Neural crest cell (in vitro differentiated cells): ENCODE data around the gene PAK5. TPM values are rescaled to one million over a fixed set of nuclear protein-coding genes. Genes with fewer than 3 reads are reported as not detected.
A peak's percentile ranks its signal among the peaks of the same experiment; 100 is the strongest.

ENCODE experiments used
- DNase-seq: peaks from one replicate; pipeline ENCODE4 v3.0.0; 2021; ENCODE audit warnings: low read depth, mixed read lengths, low spot score
- H3K27ac Mint-ChIP-seq: one replicate; pipeline ENCODE4 v1.8.0; 2021; ENCODE audit warnings: mild to moderate bottlenecking, mixed read lengths; ENCODE audit not compliant: unreplicated experiment
- H3K27me3 Mint-ChIP-seq: 2 replicates; pipeline ENCODE4 v1.8.0; 2021; ENCODE audit warnings: low read depth, mild to moderate bottlenecking, mixed read lengths
- H3K36me3 Mint-ChIP-seq: 2 replicates; pipeline ENCODE4 v1.8.0; 2021; ENCODE audit warnings: low read depth, mild to moderate bottlenecking, mixed read lengths
- H3K4me1 Mint-ChIP-seq: 2 replicates; pipeline ENCODE4 v1.8.0; 2021; ENCODE audit warnings: mixed read lengths
- H3K4me3 Mint-ChIP-seq: one replicate; pipeline ENCODE4 v1.8.0; 2021; ENCODE audit warnings: mild to moderate bottlenecking, mixed read lengths
- H3K9me3 Mint-ChIP-seq: 2 replicates; pipeline ENCODE4 v1.8.0; 2021; ENCODE audit warnings: mixed read lengths
- total RNA-seq: library from RNA; stranded (reverse); gene quantifications from 2 replicates; pipeline ENCODE4 v1.2.1, GENCODE V29; 2021
- TF ChIP-seq, protein P1 (sequence below): fragments of 200-600 bp; sonication (generic); conservative IDR thresholded peaks from 2 replicates; pipeline ENCODE4 v1.5.0; 2021; ENCODE audit warnings: antibody characterized with exemption, mild to moderate bottlenecking

Gene PAK5
- total RNA-seq, 1 donor from 2014 or later: 1.8 TPM

DNA sequence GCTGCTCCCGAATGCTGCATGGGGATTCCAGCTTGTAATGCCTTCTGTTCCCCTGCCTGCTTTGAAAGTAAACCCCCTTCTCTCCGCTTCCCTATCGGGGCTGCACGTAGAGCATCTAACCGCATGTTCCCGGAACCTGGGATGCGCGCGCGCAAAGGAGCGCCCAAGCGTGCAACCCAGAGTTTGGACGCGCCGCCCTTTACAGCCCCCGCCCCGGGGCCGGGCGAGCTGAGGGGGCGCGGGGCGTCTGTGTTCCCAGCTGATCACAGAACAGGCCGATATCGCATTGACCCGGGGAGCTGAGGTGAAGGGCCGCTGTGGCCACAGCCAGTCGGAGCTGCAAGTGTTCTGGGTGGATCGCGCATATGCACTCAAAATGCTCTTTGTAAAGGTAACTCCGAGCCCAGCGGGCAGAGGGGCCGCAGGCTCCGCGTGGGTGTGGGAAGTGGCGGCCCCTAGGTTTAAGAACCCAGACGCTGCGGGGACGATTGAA lies 323.1 kb downstream of the PAK5 start:
- H3K4me3 Mint-ChIP-seq: peak overlapping the region; percentile 84
- DNase-seq: no peak
- H3K27me3 Mint-ChIP-seq: peaks cover 86% of the 10 kb centered on the region
- H3K9me3 Mint-ChIP-seq: no peaks in the 10 kb centered on the region
- TF ChIP-seq, protein P1, sequence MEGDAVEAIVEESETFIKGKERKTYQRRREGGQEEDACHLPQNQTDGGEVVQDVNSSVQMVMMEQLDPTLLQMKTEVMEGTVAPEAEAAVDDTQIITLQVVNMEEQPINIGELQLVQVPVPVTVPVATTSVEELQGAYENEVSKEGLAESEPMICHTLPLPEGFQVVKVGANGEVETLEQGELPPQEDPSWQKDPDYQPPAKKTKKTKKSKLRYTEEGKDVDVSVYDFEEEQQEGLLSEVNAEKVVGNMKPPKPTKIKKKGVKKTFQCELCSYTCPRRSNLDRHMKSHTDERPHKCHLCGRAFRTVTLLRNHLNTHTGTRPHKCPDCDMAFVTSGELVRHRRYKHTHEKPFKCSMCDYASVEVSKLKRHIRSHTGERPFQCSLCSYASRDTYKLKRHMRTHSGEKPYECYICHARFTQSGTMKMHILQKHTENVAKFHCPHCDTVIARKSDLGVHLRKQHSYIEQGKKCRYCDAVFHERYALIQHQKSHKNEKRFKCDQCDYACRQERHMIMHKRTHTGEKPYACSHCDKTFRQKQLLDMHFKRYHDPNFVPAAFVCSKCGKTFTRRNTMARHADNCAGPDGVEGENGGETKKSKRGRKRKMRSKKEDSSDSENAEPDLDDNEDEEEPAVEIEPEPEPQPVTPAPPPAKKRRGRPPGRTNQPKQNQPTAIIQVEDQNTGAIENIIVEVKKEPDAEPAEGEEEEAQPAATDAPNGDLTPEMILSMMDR: no peak
- H3K4me1 Mint-ChIP-seq: peaks cover 47% of the 10 kb centered on the region
- no peak overlapping the region for H3K27ac Mint-ChIP-seq
- H3K36me3 Mint-ChIP-seq: no peaks in the 10 kb centered on the region

DNA sequence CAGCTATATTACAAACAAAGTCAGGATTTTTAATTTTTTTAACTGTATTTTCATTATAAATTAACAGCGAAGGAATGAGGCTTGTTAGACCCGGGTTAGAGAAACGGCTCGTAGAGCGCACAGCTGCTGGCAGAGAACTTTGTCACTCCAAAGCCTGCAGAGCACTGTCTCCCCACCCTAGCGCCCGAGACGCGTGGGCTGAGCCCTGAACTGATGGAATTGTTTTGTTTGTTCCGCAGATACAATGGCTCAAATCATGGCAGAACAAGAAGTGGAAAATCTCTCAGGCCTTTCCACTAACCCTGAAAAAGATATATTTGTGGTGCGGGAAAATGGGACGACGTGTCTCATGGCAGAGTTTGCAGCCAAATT lies 323.7 kb downstream of the PAK5 start:
- Mint-ChIP-seq H3K4me3 (peak overlapping the region; percentile 84), H3K36me3 (no peaks in the 10 kb centered on the region), H3K27ac (no peak overlapping the region), H3K9me3 (no peaks in the 10 kb centered on the region), H3K27me3 (peaks cover 90% of the 10 kb centered on the region), H3K4me1 (peaks cover 45% of the 10 kb centered on the region)
- DNase-seq: no peak
- TF ChIP-seq, protein P1: no peak

DNA sequence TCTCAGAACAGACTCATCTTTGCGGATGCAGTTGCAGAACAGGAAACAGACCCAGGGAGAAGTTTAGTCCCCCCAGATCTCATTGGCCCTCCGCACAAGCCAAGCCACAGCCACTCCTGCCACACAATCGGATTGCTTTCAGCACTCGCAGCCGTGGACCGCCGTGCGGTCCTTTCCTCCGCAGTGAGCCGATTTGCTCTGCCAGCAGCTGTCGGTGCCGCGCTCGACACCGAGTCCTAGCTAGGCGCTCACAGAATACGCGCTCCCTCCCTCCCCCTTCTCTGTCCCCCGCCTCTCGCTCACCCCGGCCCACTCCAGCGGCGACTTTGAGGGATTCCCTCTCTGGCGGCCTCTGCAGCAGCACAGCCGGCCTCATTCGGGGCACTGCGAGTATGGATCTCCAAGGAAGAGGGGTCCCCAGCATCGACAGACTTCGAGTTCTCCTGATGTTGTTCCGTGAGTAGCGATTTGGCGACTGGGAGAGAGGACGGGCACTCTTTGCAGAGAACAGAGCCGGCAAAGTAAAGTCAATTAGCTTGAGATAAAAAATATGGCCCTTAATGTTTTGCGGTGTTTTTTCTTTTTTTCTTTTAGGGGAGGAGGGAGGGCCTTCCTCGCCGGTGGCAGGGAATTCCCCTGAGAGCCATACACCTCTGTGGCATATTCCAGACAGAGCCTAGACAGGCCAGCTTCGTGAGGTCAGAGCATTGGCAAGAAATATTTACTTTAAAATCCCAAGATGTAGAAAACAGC lies 324.2 kb downstream of the PAK5 start, which contains the start of gene LAMP5:
Gene LAMP5 (plus strand): TSS at position 130 of the 753 bp plus-strand sequence. CDS start 263 bp downstream, at position 393.
- peak; percentile 55 for DNase-seq
- Mint-ChIP-seq H3K9me3 (no peaks in the 10 kb centered on the region), H3K4me3 (peak within 1 kb of the TSS; percentile 84), H3K27ac (peak within 1 kb of the TSS; percentile 46), H3K4me1 (peaks cover 39% of the 10 kb centered on the region), H3K36me3 (no peaks in the 10 kb centered on the region), H3K27me3 (peaks cover 90% of the 10 kb centered on the region)
- TF ChIP-seq, protein P1: no peak

DNA sequence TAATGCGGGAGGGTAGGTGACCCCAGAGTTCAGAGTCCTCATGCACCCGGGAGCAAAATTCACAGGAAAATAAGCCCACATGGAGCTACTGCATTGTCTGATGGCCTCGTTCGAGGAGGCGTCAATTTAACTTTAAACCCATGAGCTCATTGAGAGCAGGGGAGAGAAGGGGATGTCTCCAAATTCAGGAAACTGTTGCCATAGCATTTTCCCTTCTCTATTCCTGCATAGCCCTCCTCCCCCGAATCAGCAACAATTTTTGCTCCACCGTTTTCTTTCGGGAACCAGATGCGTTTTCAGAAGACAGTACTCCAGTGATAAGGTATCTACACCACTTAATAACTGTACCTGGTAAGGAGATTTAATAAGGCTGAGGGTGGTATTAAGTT lies 324.8 kb downstream of the PAK5 start:
- H3K4me1 Mint-ChIP-seq: peaks cover 38% of the 10 kb centered on the region
- H3K4me3 Mint-ChIP-seq: peak overlapping the region; percentile 84
- TF ChIP-seq, protein P1: no peak
- no peaks in the 10 kb centered on the region for H3K9me3 Mint-ChIP-seq
- peaks cover 94% of the 10 kb centered on the region for H3K27me3 Mint-ChIP-seq
- DNase-seq: no peak
- no peak overlapping the region for H3K27ac Mint-ChIP-seq
- no peaks in the 10 kb centered on the region for H3K36me3 Mint-ChIP-seq

DNA sequence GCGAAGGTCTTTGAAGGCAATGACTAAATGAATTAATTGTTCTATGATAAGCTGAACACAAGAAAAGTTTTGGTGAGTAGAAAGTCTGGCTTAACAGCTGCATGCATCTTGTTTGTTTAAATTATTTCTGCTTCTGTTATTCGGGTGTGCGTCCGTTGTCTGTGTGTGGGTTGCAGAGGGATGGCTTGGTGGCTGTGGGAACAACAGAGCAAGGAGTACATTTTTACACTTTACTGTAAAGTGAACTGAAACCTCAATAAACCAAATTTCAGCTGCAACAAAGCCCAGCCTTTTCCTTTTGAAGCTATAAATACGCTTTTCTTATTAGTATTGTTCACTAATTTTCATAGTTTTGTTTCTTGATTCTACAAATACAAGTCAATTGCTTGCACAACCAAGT lies 328.0 kb downstream of the PAK5 start:
- Mint-ChIP-seq H3K4me1 (peaks cover 22% of the 10 kb centered on the region), H3K4me3 (no peak overlapping the region), H3K36me3 (no peaks in the 10 kb centered on the region), H3K9me3 (no peaks in the 10 kb centered on the region), H3K27me3 (peaks cover 95% of the 10 kb centered on the region), H3K27ac (no peak overlapping the region)
- TF ChIP-seq, protein P1: no peak
- DNase-seq: no peak
